Left lung (tissue), 14 donors: ENCODE results near the gene WFDC12. TPM values are rescaled to one million over a fixed set of nuclear protein-coding genes. Genes with fewer than 3 reads are reported as not detected.
A peak's percentile ranks its signal among the peaks of the same experiment; 100 is the strongest.

Experiments
- ATAC-seq: fragments of 200-7000 bp; cut with Tn5 transposase; one replicate; pipeline ENCODE4 v1.9.1; 2020; ENCODE audit warnings: moderate library complexity
- DNase-seq, 4 donors: peaks; one replicate each; pipeline ENCODE4 v3.0.0-alpha.2; 2013 to 2020
- H3K27ac ChIP-seq, 2 donors: fragments of 200-600 bp; sonication (generic) in 1 of 2; one replicate each; pipeline versions ENCODE4 v1.5.0 to v1.8.0; 2020 to 2021
- H3K27me3 ChIP-seq, 2 donors: fragments of 200-600 bp; sonication (generic) in 1 of 2; one replicate each; pipeline versions ENCODE4 v1.5.0 to v1.8.0; 2020 to 2021
- H3K36me3 ChIP-seq, 2 donors: fragments of 200-600 bp; sonication (generic) in 1 of 2; one replicate each; pipeline versions ENCODE4 v1.5.0 to v1.8.0; 2020 to 2021
- H3K4me1 ChIP-seq, 2 donors: fragments of 200-600 bp; one replicate each; pipeline ENCODE4 v1.8.0; 2021
- H3K4me3 ChIP-seq, 2 donors: fragments of 200-600 bp; sonication (generic) in 1 of 2; one replicate each; pipeline versions ENCODE4 v1.5.0 to v1.8.0; 2020 to 2021; ENCODE audit warnings: mild to moderate bottlenecking in 1 of 2
- H3K9me3 ChIP-seq, 2 donors: fragments of 200-600 bp; sonication (generic) in 1 of 2; one replicate each; pipeline versions ENCODE4 v1.5.0 to v1.8.0; 2020 to 2021
- intact Hi-C, 2 donors: fragments of 100-400 bp; cut with DNase I; formaldehyde crosslinking; loops; one replicate each; pipeline versions ENCODE4 v1.11.2 to v1.14.2; 2022
- long read RNA-seq, 12 donors: library from polyadenylated mRNA in 2 of 12; unstranded in 2 of 12; transcript quantifications; one replicate each; pipeline ENCODE4 v2.0.0 and lab custom pipeline, GENCODE V29; 2019 to 2026
- polyA plus RNA-seq, 6 donors: library from polyadenylated mRNA; unstranded; fragments of 120-200 nt; gene quantifications; one replicate each; pipeline ENCODE4 v1.2.1, GENCODE V29; 2013; ENCODE audit not compliant: insufficient read length in 6 of 6
- total RNA-seq, 2 donors: library from RNA; stranded (reverse); fragmentation: NEBNext Ultra II Directional; extraction: Animal tissue kit (Norgen Biotek cat#: 25700); gene quantifications; one replicate each; pipeline ENCODE4 v1.2.1, GENCODE V29; 2021
- TF ChIP-seq, protein P1 (sequence below), 2 donors: fragments of 200-600 bp; sonication (generic) in 1 of 2; IDR thresholded peaks; one replicate each; pipeline versions ENCODE4 v1.5.0 to v1.8.0; 2021; ENCODE audit warnings: antibody characterized with exemption in 2 of 2
- donor health status: DM: no; HTN: yes; CAD: no.
- donor health status: DM: no; HTN: no; CAD: no.

The WFDC12 gene, protein sequence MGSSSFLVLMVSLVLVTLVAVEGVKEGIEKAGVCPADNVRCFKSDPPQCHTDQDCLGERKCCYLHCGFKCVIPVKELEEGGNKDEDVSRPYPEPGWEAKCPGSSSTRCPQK
- total RNA-seq (under 1 TPM; 0.44 to 0.73 TPM), polyA plus RNA-seq (not detected)
- long read RNA-seq, donor 1, result 0 reads
- long read RNA-seq, donor 2, result 0 reads
- long read RNA-seq, donor 3, result 0 reads
- long read RNA-seq, donor 4, result 0 reads
- long read RNA-seq, donor 5, result 0 reads
- long read RNA-seq, donor 6, result 0 reads
- long read RNA-seq, donor 7, result 0 reads
- long read RNA-seq, donor 8, result 0 reads
- long read RNA-seq, donor 9, result 0 reads
- long read RNA-seq, donor 10, partial matches to known transcripts, result 0 of 1 reads
- long read RNA-seq, donor 10, other reads (novel, unspliced or antisense), result 1 of 1 reads
- long read RNA-seq, donor 11, result 0 reads
- long read RNA-seq, donor 12, result 0 reads

DNA sequence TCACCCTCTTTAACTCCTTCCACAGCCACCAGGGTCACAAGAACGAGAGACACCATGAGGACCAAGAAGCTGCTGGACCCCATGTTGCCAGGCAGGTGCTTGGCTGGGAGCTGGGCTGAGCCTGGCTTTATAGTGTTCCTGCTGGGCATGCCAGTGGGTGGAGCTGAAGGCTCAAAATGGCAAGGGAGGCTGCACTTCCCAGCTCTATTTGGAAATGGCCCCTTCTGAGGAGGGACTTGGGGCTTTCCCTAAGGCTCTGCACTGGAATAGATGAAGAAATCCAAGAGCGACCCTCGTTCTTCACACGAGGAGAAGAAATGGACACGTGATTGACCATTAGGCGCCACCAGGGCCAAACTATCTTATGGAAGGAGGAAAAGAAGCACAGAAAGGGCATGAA lies at the start of gene WFDC12:
TSS of gene WFDC12 (minus strand) at position 101 of the 400 bp plus-strand sequence. CDS start at position 83, 18 bp downstream.
- intact Hi-C loops, result no loop called here

GRCh38 chr20:45173522-45173921 lies 49.3 kb upstream of the WFDC12 start:
- H3K9me3 ChIP-seq, result no peaks in the 10 kb centered on the region
- H3K27ac ChIP-seq, result no peak overlapping the region
- no peak overlapping the region for H3K4me3 ChIP-seq
- intact Hi-C loops, result no loop called here
- ATAC-seq, result no peak
- TF ChIP-seq, protein P1, sequence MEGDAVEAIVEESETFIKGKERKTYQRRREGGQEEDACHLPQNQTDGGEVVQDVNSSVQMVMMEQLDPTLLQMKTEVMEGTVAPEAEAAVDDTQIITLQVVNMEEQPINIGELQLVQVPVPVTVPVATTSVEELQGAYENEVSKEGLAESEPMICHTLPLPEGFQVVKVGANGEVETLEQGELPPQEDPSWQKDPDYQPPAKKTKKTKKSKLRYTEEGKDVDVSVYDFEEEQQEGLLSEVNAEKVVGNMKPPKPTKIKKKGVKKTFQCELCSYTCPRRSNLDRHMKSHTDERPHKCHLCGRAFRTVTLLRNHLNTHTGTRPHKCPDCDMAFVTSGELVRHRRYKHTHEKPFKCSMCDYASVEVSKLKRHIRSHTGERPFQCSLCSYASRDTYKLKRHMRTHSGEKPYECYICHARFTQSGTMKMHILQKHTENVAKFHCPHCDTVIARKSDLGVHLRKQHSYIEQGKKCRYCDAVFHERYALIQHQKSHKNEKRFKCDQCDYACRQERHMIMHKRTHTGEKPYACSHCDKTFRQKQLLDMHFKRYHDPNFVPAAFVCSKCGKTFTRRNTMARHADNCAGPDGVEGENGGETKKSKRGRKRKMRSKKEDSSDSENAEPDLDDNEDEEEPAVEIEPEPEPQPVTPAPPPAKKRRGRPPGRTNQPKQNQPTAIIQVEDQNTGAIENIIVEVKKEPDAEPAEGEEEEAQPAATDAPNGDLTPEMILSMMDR (IDR thresholded peaks at IDR 0.05), result no peak
- no peaks in the 10 kb centered on the region for H3K36me3 ChIP-seq
- no peak for DNase-seq
- H3K4me1 ChIP-seq, result peaks cover 0 to 9% of the 10 kb centered on the region in 2 donors
- H3K27me3 ChIP-seq, result no peaks in the 10 kb centered on the region

More for the DNA sequence above, at the start of gene WFDC12:
- Histone ChIP-seq H3K4me1 (no peaks in the 10 kb centered on the region), H3K36me3 (no peaks in the 10 kb centered on the region), H3K4me3 (no peak within 1 kb of the TSS), H3K27ac (no peak within 1 kb of the TSS), H3K27me3 (peaks cover 5 to 18% of the 10 kb centered on the region in 2 donors), H3K9me3 (no peaks in the 10 kb centered on the region)
- no peak for DNase-seq
- ATAC-seq, result no peak
- TF ChIP-seq, protein P1 (IDR thresholded peaks at IDR 0.05), result no peak

GRCh38 chr20:45164906-45165305 lies 40.6 kb upstream of the WFDC12 start:
- intact Hi-C loops, result no loop called here
- ATAC-seq, result no peak
- no peaks in the 10 kb centered on the region for H3K36me3 ChIP-seq

GRCh38 chr20:45163083-45163803 lies 39.0 kb upstream of the WFDC12 start:
- Histone ChIP-seq H3K9me3 (peaks cover 0 to 19% of the 10 kb centered on the region in 2 donors), H3K27ac (no peak overlapping the region), H3K36me3 (no peaks in the 10 kb centered on the region), H3K27me3 (peaks cover 0 to 8% of the 10 kb centered on the region in 2 donors), H3K4me3 (no peak overlapping the region), H3K4me1 (no peaks in the 10 kb centered on the region)
- intact Hi-C loops, result no loop called here
- TF ChIP-seq, protein P1 (IDR thresholded peaks at IDR 0.05), result no peak
- ATAC-seq (no peak), DNase-seq (no peak)

More at GRCh38 chr20:45164906-45165305, 40.6 kb upstream of the WFDC12 start:
- Histone ChIP-seq H3K27ac (no peak overlapping the region), H3K4me3 (no peak overlapping the region), H3K27me3 (peaks cover 0 to 8% of the 10 kb centered on the region in 2 donors), H3K9me3 (peaks cover 0 to 3% of the 10 kb centered on the region in 2 donors), H3K4me1 (no peaks in the 10 kb centered on the region)
- DNase-seq, result no peak
- TF ChIP-seq, protein P1 (IDR thresholded peaks at IDR 0.05), result no peak

DNA sequence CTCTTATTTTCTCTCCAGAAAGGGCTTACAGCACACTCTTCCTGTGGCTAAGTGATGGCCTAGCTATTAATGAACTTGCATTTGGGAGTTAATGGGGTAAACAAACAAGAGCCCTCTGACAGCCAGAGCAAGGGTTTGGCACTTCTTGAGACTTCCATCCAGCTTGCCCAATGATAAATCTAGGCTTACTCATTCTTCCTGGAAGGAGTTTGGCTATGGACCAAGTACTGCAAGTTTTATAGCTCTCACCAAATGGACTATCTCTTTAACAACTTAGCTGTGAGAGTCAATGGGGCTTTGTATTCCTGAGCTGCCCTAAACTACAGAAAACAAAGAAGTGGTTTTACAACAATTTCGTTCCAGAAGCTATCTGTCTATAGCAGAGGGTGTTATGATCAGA lies 33.7 kb upstream of the WFDC12 start:
- ATAC-seq, result peak; percentile 81
- Histone ChIP-seq H3K27me3 (peaks cover 0 to 1% of the 10 kb centered on the region in 2 donors), H3K36me3 (no peaks in the 10 kb centered on the region), H3K9me3 (peaks cover 0 to 36% of the 10 kb centered on the region in 2 donors), H3K4me3 (no peak overlapping the region), H3K27ac (peak overlapping the region in 1 of 2 donors; percentile 80), H3K4me1 (peaks cover 4 to 18% of the 10 kb centered on the region in 2 donors)
- intact Hi-C loops, result no loop called here
- peak in 2 of 4 donors; percentile 1 to 7 for DNase-seq
- TF ChIP-seq, protein P1 (IDR thresholded peaks at IDR 0.05), result no peak
